MG63 (cell line): ENCODE results near the gene BRD3. TPM values are rescaled to one million over a fixed set of nuclear protein-coding genes. Genes with fewer than 3 reads are reported as not detected.

Experiments
- DNase-seq: peaks from one replicate; pipeline ENCODE4 v3.0.0-alpha.2; 2020
- H3K27me3 ChIP-seq: fragments of 250-450 bp; sonication (Bioruptor Pico); 2 replicates; pipeline ENCODE4 v1.5.1; 2020; ENCODE audit warnings: mild to moderate bottlenecking, moderate library complexity
- H3K36me3 ChIP-seq: fragments of 250-450 bp; sonication (Bioruptor Pico); 2 replicates; pipeline ENCODE4 v1.5.1; 2020; ENCODE audit warnings: mild to moderate bottlenecking, moderate library complexity
- H3K4me3 ChIP-seq: fragments of 250-450 bp; sonication (Bioruptor Pico); 2 replicates; pipeline ENCODE4 v1.5.1; 2020; ENCODE audit warnings: mild to moderate bottlenecking, moderate library complexity
- H3K9me3 ChIP-seq: fragments of 250-450 bp; sonication (Bioruptor Pico); 2 replicates; pipeline ENCODE4 v1.5.1; 2020; ENCODE audit warnings: mild to moderate bottlenecking, moderate library complexity
- total RNA-seq: library from RNA; depleted of rRNA; stranded (reverse); fragments of >200 nt; shearing (Covaris generic); gene quantifications from 2 replicates; pipeline ENCODE4 v1.2.3, GENCODE V29; 2014; ENCODE audit warnings: low replicate concordance

Gene BRD3
- total RNA-seq, 1 experiment from 2014 or later = 5.0 TPM

- Histone ChIP-seq H3K27me3 (no peaks in the 10 kb centered on the region), H3K36me3 (peaks cover 10% of the 10 kb centered on the region), H3K4me3 (peak within 1 kb of the TSS; percentile 65), H3K9me3 (no peaks in the 10 kb centered on the region)
- DNase-seq = peak; percentile 95
Observed at GRCh38 chr9:134024828-134025605, 42.8 kb downstream of the BRD3 start, which contains the start of gene BRD3OS. Gene BRD3OS (plus strand): TSS chr9:134025481. CDS start chr9:134026748, 1,267 bp downstream.

GRCh38 chr9:134024214-134024792 lies 43.5 kb downstream of the BRD3 start:
- DNase-seq = no peak
- H3K36me3 ChIP-seq = peaks cover 10% of the 10 kb centered on the region
- no peaks in the 10 kb centered on the region for H3K9me3 ChIP-seq
- H3K4me3 ChIP-seq = peak overlapping the region; percentile 38
- H3K27me3 ChIP-seq = no peaks in the 10 kb centered on the region

DNA sequence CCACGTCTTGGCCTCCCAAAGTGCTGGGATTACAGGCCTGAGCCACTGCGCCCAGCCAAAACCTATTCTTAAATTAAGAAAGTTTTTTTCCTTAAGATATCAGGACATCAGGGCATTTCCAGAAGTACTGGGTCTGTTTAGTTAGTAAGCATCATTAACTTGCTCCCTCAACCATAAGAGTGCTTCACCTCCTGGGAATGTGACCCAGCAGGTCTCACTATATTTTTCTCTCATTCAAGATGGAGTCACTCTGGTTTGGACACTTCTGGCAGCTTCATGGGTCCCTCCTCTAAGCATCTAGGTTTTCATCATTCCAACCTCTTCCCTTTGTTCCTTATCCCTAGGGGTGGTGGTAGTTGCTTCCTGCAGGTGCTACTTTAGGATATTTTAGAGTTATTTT lies 52.9 kb downstream of the BRD3 start:
- peaks cover 7% of the 10 kb centered on the region for H3K9me3 ChIP-seq
- no peak for DNase-seq

DNA sequence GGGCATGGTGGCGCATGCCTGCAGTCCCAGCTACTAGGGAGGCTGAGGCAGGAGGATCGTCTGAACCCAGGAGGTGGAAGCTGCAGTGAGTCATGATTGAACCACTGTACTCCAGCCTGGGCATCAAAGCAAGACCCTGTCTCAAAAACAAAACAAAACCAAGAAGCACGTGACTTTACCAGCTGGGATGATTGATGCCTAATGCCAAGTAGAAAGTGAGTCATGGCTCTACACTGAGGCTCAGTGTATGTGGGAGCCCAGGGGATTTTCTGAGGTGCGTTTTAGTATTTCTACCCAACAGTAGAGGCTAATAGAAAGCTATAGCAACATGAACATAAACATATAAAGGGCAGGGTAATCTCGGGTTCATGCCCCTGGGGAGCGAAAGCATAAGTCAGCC lies 56.4 kb downstream of the BRD3 start:
- Histone ChIP-seq H3K4me3 (no peak overlapping the region), H3K36me3 (no peaks in the 10 kb centered on the region), H3K27me3 (no peaks in the 10 kb centered on the region), H3K9me3 (peaks cover 7% of the 10 kb centered on the region)
- no peak for DNase-seq

More for the DNA sequence above, 52.9 kb downstream of the BRD3 start:
- no peaks in the 10 kb centered on the region for H3K27me3 ChIP-seq
- H3K36me3 ChIP-seq = no peaks in the 10 kb centered on the region
- H3K4me3 ChIP-seq = no peak overlapping the region

GRCh38 chr9:134010310-134011173 lies 57.3 kb downstream of the BRD3 start:
- Histone ChIP-seq H3K36me3 (no peaks in the 10 kb centered on the region), H3K27me3 (no peaks in the 10 kb centered on the region), H3K9me3 (peaks cover 7% of the 10 kb centered on the region), H3K4me3 (no peak overlapping the region)
- no peak for DNase-seq

- Histone ChIP-seq H3K36me3 (no peaks in the 10 kb centered on the region), H3K27me3 (no peaks in the 10 kb centered on the region), H3K9me3 (peaks cover 7% of the 10 kb centered on the region; the same call in 1 of the 2 replicates), H3K4me3 (no peak overlapping the region)
- no peak for DNase-seq
Observed at GRCh38 chr9:134007571-134007970, 60.3 kb downstream of the BRD3 start.

DNA sequence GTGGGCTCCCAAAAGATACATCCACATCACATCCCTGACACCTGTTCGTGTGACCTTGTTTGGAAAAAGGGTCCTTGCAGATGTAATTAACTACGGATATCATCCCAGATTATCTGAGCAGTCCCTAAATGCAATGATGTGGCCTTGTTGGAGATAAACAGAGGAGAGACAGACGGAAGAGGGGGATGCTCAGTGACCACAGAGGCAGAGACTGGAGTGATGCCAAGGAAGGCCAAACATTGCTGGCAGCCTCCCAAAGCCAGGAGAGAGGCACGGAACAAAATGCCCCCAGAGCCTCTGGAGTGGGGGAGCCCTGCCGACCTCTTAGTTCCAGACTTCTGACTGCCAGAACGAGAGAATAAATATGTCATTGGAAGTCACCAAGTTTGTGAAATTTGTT lies 60.7 kb downstream of the BRD3 start:
- Histone ChIP-seq H3K27me3 (no peaks in the 10 kb centered on the region), H3K4me3 (no peak overlapping the region)
- no peak for DNase-seq

GRCh38 chr9:134005381-134005780 lies 62.4 kb downstream of the BRD3 start:
- no peaks in the 10 kb centered on the region for H3K9me3 ChIP-seq
- no peaks in the 10 kb centered on the region for H3K36me3 ChIP-seq
- H3K4me3 ChIP-seq = no peak overlapping the region
- DNase-seq = no peak
- H3K27me3 ChIP-seq = no peaks in the 10 kb centered on the region

More for the DNA sequence above, 60.7 kb downstream of the BRD3 start:
- H3K9me3 ChIP-seq = peaks cover 7% of the 10 kb centered on the region; the same call in 1 of the 2 replicates
- no peaks in the 10 kb centered on the region for H3K36me3 ChIP-seq

- H3K27me3 ChIP-seq = no peaks in the 10 kb centered on the region
- no peaks in the 10 kb centered on the region for H3K9me3 ChIP-seq
- no peak for DNase-seq
- H3K4me3 ChIP-seq = no peak overlapping the region
- H3K36me3 ChIP-seq = no peaks in the 10 kb centered on the region
Observed at GRCh38 chr9:134004881-134005280, 62.9 kb downstream of the BRD3 start.

DNA sequence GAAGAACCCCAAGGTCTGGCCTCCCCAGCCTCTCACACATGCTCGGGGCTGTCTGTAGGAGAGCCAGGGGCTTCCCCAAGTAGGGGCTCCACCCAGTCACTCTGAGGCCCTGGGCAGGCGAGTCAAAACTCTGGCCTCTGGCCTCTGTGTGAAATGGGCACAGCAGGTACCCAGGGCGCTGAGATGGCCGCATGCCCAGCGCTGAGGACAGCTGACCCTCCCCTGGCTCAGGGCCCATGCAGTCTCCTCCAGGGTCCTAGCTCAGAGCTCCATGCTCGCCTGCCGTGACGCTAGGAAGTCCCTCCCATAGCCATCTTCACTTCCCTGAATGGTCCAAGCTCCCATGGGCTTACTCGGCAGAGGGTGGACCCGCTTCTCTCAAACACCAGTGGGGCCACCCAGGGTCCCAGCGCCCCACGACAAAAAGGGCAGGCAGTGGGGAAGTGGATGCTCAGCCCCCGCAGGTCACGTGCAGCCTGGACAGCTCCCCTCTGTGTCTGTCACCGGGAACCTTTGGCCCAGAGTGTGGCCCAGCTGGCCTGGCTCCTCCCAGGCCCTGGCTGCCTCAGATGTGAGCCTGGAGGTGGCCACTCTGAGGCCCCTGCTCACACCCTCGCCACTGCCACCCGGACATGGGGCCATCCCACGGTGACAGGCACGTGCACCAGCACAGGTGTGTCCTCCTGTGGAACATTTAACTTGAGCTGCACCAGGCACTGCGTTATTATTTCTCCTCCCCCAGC lies 63.5 kb downstream of the BRD3 start:
- H3K9me3 ChIP-seq = no peaks in the 10 kb centered on the region
- no peaks in the 10 kb centered on the region for H3K36me3 ChIP-seq
- no peak overlapping the region for H3K4me3 ChIP-seq
- no peaks in the 10 kb centered on the region for H3K27me3 ChIP-seq
- DNase-seq = no peak

- no peaks in the 10 kb centered on the region for H3K36me3 ChIP-seq
- H3K9me3 ChIP-seq = no peaks in the 10 kb centered on the region
- H3K4me3 ChIP-seq = no peak overlapping the region
- DNase-seq = no peak
- no peaks in the 10 kb centered on the region for H3K27me3 ChIP-seq
Observed at GRCh38 chr9:134003237-134003636, 64.6 kb downstream of the BRD3 start.

DNA sequence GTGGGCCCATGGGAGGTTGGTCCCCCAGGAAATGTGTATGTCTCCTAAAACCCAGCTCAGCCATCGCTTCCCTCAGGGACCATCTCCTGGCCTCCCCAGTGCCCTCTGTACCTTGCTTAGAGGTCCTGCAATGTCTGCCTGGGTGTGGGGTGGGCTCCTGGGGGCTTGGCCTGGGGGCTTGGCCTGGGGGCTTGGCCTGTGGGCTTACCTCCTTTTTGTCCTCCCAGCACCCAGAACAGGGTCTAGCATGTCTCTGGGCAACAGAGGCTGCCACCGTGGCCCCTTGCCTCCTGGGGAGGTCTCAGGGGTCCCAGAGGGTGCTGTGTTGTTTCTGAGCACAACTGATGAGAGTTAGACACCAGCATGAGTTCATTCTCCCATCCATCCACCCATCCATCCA lies 65.0 kb downstream of the BRD3 start:
- DNase-seq = no peak
- H3K9me3 ChIP-seq = no peaks in the 10 kb centered on the region
- H3K36me3 ChIP-seq = no peaks in the 10 kb centered on the region
- H3K27me3 ChIP-seq = no peaks in the 10 kb centered on the region
- no peak overlapping the region for H3K4me3 ChIP-seq

- Histone ChIP-seq H3K36me3 (no peaks in the 10 kb centered on the region), H3K27me3 (no peaks in the 10 kb centered on the region), H3K9me3 (no peaks in the 10 kb centered on the region), H3K4me3 (no peak overlapping the region)
- no peak for DNase-seq
Observed at GRCh38 chr9:133999851-134000265, 68.0 kb downstream of the BRD3 start.

DNA sequence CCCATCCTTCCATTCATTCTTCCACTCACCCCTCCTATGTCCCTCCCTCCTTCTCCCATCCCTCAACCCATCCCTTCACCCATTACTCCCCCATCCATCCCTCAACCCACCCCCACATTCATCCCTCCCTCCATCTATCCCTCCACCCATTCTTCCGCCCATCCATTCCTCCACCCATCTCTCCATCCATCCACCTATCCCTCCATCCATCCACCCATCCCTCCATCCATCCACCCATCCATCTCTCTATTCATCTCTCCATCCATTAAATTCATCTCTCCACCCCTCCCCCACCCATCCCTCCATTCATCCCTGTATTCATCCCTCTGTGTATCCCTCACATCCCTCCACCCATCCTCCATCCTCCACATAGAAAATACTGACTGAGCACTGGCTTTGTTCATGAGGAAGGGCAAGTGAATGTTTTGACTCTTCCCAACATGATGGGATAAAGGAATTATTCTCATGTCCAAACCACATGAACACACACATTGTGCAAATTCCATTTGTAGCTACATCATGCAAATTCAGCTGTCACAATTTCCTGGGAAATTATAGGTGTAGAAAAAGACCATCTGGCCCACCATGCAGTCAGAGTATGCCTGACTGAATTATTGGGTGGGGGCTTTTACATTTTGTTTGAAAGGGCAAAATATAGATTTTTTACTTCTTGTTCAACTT lies 68.8 kb downstream of the BRD3 start:
- Histone ChIP-seq H3K36me3 (no peaks in the 10 kb centered on the region), H3K4me3 (no peak overlapping the region), H3K27me3 (no peaks in the 10 kb centered on the region), H3K9me3 (no peaks in the 10 kb centered on the region)
- no peak for DNase-seq

GRCh38 chr9:133997584-133997983 lies 70.2 kb downstream of the BRD3 start:
- Histone ChIP-seq H3K36me3 (no peaks in the 10 kb centered on the region), H3K4me3 (no peak overlapping the region), H3K27me3 (no peaks in the 10 kb centered on the region), H3K9me3 (no peaks in the 10 kb centered on the region)
- DNase-seq = no peak
